ENCODE measurements around the gene PRKD2. TPM values are rescaled to one million over a fixed set of nuclear protein-coding genes. Genes with fewer than 3 reads are reported as not detected.

PRKD2 gene
- total RNA-seq, 4 donors from 2014 or later, result 28.8 to 54.2 (median 31.8) TPM

DNA sequence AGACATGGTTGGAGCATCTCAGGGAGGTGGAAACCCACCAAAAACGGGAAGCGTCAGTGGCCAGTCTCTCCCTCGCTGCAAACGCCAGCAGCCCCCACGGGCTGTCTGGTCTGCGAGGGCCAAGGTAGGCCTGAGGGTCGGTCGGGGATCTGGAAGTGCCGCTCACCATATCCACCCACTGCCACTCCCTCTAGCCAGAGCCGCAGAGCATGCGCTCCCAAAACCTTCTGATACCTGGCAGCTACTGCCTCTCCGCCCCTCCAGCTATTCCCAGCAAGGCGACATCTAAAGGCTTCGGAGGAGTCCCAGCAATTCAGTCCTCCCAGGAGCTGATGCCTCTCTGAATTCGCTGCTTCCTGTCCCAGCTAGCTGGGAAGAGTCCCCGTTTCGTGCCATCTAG is 24.5 kb upstream of the PRKD2 start:
- Histone ChIP-seq H3K9me3 (no peaks in the 10 kb centered on the region), H3K36me3 (peaks cover 15 to 57% (median 15%) of the 10 kb centered on the region in 3 donors), H3K4me1 (peaks cover 26 to 90% (median 56%) of the 10 kb centered on the region in 3 donors), H3K4me3 (no peak overlapping the region), H3K27ac (no peak overlapping the region), H3K27me3 (no peaks in the 10 kb centered on the region)
- DNase-seq, result no peak
- 72 to 76% methylated on average over 5 of the region's 17 CpGs for WGBS, 2 donors
- intact Hi-C loops (cut with DNase I), result no loop called here
- TF ChIP-seq, protein P1, sequence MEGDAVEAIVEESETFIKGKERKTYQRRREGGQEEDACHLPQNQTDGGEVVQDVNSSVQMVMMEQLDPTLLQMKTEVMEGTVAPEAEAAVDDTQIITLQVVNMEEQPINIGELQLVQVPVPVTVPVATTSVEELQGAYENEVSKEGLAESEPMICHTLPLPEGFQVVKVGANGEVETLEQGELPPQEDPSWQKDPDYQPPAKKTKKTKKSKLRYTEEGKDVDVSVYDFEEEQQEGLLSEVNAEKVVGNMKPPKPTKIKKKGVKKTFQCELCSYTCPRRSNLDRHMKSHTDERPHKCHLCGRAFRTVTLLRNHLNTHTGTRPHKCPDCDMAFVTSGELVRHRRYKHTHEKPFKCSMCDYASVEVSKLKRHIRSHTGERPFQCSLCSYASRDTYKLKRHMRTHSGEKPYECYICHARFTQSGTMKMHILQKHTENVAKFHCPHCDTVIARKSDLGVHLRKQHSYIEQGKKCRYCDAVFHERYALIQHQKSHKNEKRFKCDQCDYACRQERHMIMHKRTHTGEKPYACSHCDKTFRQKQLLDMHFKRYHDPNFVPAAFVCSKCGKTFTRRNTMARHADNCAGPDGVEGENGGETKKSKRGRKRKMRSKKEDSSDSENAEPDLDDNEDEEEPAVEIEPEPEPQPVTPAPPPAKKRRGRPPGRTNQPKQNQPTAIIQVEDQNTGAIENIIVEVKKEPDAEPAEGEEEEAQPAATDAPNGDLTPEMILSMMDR (IDR thresholded peaks at IDR 0.05), result no peak
- no peak for TF ChIP-seq POLR2A (IDR thresholded peaks at IDR 0.05)

DNA sequence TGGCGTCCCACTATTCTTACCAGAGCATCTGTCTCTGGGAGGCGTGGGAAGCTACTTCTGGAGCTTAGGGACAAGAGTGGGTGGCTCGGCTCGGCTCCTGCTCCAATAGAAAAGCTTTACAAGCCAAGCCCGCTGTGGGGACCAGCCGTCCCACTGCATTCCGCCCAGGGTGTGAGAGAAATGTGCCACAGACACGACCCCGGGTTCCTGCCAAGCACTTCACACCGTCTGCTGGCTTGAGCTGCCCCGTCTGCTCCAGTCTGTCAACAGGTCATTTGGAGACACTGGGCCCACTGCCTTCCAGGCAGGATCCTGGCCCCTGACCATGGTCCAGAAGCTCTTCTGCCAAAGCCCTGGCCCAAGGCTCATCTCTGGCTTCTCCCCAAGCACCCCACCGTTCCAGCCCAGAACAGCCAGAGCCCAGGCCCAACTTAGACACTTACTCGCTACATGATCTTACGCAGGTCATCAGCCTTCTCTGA is 22.4 kb upstream of the PRKD2 start:
- Histone ChIP-seq H3K9me3 (no peaks in the 10 kb centered on the region), H3K4me1 (peaks cover 17 to 78% (median 46%) of the 10 kb centered on the region in 3 donors), H3K27me3 (no peaks in the 10 kb centered on the region), H3K4me3 (no peak overlapping the region), H3K27ac (peak overlapping the region in 3 of 4 donors; percentile 6 to 75 (median 39)), H3K36me3 (peaks cover 15 to 78% (median 20%) of the 10 kb centered on the region in 3 donors)
- 58 to 72% methylated on average over 2 to 7 of the region's 14 CpGs for WGBS, 2 donors
- intact Hi-C loops (cut with DNase I), result no loop called here
- no peak for DNase-seq
- TF ChIP-seq POLR2A (IDR thresholded peaks at IDR 0.05), result no peak
- TF ChIP-seq, protein P1 (IDR thresholded peaks at IDR 0.05), result no peak

DNA sequence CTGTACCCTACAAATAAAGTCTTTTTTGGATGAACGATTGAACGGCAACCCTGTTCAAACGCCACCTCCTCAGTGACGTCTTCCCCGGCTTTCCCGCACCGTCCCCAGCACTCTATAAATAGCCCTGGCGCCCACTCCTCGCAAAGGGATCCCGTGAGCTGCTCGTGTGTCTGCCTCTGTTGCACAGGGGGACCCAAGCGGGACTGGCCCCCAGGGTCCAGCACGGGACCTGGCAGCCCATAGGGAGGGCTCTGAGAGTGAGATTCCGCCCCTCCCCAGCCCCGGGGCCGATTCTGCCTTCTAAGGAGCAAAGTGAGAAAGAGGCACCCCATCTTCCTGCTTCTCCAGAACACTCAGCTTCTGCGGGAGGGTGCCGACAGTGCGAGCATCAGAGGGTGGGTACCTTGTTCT is 20.9 kb upstream of the PRKD2 start:
- no peaks in the 10 kb centered on the region for H3K9me3 ChIP-seq
- no peak overlapping the region for H3K4me3 ChIP-seq
- intact Hi-C loops (cut with DNase I), result no loop called here
- peaks cover 23 to 93% (median 27%) of the 10 kb centered on the region in 3 donors for H3K36me3 ChIP-seq
- no peak for DNase-seq
- no peak for TF ChIP-seq POLR2A (IDR thresholded peaks at IDR 0.05)
- TF ChIP-seq, protein P1 (IDR thresholded peaks at IDR 0.05), result no peak
- H3K4me1 ChIP-seq, result peaks cover 10 to 77% (median 35%) of the 10 kb centered on the region in 3 donors
- WGBS, 2 donors, result 72 to 89% methylated on average over 9 of the region's 19 CpGs
- no peaks in the 10 kb centered on the region for H3K27me3 ChIP-seq
- H3K27ac ChIP-seq, result peak overlapping the region in 3 of 4 donors; percentile 35 to 75 (median 65)

DNA sequence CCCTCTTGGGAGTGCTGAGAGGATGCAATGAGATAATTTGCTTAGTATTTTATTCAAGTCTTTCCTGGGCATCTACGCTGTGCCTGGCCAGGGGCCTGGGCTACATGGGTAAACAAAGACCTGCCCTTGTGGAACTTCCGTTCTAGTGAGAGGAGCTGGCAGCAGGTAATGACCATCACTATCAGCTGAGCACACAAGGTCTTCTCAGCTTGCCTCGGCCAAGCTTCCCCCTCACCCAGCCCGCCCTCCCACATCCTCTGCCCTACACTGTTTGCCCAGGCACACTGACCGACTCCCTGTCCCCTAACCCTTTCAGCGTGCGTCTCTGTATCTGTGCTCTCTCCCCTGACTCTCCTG is 20.4 kb upstream of the PRKD2 start:
- Histone ChIP-seq H3K27me3 (no peaks in the 10 kb centered on the region), H3K4me1 (peaks cover 15 to 77% (median 35%) of the 10 kb centered on the region in 3 donors), H3K27ac (peak overlapping the region in 3 of 4 donors; percentile 35 to 75 (median 65)), H3K9me3 (no peaks in the 10 kb centered on the region), H3K4me3 (no peak overlapping the region), H3K36me3 (peaks cover 25 to 97% (median 32%) of the 10 kb centered on the region in 3 donors)
- no peak for DNase-seq
- TF ChIP-seq, protein P1 (IDR thresholded peaks at IDR 0.05), result no peak
- no peak for TF ChIP-seq POLR2A (IDR thresholded peaks at IDR 0.05)
- WGBS, 2 donors, result 84 to 100% methylated on average over 3 to 6 of the region's 7 CpGs
- intact Hi-C loops (cut with DNase I), result no loop called here

DNA sequence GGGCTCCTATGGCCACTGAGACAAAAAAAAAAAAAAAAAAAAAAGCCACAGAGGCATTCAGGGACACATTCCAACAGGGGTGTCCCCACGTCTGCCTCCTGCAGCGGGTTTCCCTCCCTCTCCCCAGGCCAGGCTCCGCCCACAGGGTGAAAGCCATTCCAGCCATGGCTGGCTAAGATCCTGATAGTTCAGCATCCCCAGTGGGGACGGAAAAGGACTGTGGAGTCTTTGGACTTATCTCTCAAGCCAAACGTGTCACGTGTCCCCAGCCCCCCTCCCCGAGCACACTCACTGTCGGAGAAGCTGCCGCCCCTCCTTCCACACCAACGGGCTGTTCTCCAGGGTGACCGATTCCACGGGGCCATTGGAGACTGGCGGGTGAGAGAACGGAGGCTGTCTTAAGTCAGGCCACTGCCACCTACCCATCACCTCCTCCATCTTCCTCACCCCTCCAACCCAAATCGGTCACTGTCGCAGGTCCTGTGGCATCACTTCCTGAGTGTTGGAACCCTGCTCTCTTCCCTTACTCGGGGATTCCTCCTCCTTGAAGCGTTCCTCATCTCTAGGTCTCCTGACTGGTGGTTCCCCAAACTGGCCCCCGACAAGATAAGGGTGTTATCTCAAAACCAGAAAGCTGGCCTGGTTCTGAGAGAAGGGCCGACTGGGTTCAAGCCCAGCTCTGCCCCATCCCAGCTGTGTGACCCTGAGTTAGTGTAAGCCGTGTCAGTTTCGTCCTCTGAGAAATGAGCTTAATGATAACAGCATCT is 19.8 kb upstream of the PRKD2 start:
- Histone ChIP-seq H3K27me3 (no peaks in the 10 kb centered on the region), H3K4me1 (peaks cover 20 to 77% (median 36%) of the 10 kb centered on the region in 3 donors), H3K9me3 (no peaks in the 10 kb centered on the region), H3K36me3 (peaks cover 25 to 97% (median 34%) of the 10 kb centered on the region in 3 donors), H3K27ac (peak overlapping the region in 3 of 4 donors; percentile 35 to 75 (median 65)), H3K4me3 (no peak overlapping the region)
- TF ChIP-seq, protein P1 (IDR thresholded peaks at IDR 0.05), result no peak
- no peak for TF ChIP-seq POLR2A (IDR thresholded peaks at IDR 0.05)
- intact Hi-C loops (cut with DNase I), result no loop called here
- DNase-seq, result no peak
- 54 to 57% methylated on average over 15 to 17 of the region's 22 CpGs for WGBS, 2 donors

All from esophagus squamous epithelium (tissue), 5 donors.